Measurements from ENCODE around the gene CEACAM18.

The CEACAM18 gene

GRCh38 chr19:51480590-51480989, 2.3 kb downstream of the CEACAM18 start:
- Histone ChIP-seq H3K4me1 (ENCODE audit: insufficient read depth, insufficient read length) (no peaks in the 10 kb centered on the region), H3K9ac (ENCODE audit: insufficient read length, low read depth) (no peak overlapping the region), H3K9me3 (ENCODE audit: insufficient read depth, low read length) (no peaks in the 10 kb centered on the region), H3K27me3 (ENCODE audit: insufficient read depth, insufficient read length) (peaks cover 54% of the 10 kb centered on the region), H3K36me3 (ENCODE audit: insufficient read depth, insufficient read length, low read length) (no peaks in the 10 kb centered on the region), H3K4me3 (ENCODE audit: insufficient read length, low read depth) (no peak overlapping the region)
- no peak for TF ChIP-seq ZNF274 (IDR thresholded peaks at IDR 0.05; ENCODE audit: low read depth, low read length)
- no peak for TF ChIP-seq YY1 (IDR thresholded peaks at IDR 0.05; ENCODE audit: insufficient read depth, insufficient read length)
- TF ChIP-seq SUZ12 (IDR thresholded peaks at IDR 0.05; ENCODE audit: extremely low read depth, insufficient read depth, insufficient read length): no peak
- peak; percentile 8 for DNase-seq (ENCODE audit: low read depth, low spot score)

GRCh38 chr19:51485960-51486660, 7.8 kb downstream of the CEACAM18 start:
- Histone ChIP-seq H3K36me3 (ENCODE audit: insufficient read depth, insufficient read length, low read length) (no peaks in the 10 kb centered on the region), H3K4me3 (ENCODE audit: insufficient read length, low read depth) (no peak overlapping the region), H3K4me1 (ENCODE audit: insufficient read depth, insufficient read length) (no peaks in the 10 kb centered on the region), H3K27me3 (ENCODE audit: insufficient read depth, insufficient read length) (peaks cover 45% of the 10 kb centered on the region), H3K9me3 (ENCODE audit: insufficient read depth, low read length) (no peaks in the 10 kb centered on the region), H3K9ac (ENCODE audit: insufficient read length, low read depth) (no peak overlapping the region)
- DNase-seq (ENCODE audit: low read depth, low spot score): no peak
- TF ChIP-seq ZNF274 (IDR thresholded peaks at IDR 0.05; ENCODE audit: low read depth, low read length) (no peak), YY1 (IDR thresholded peaks at IDR 0.05; ENCODE audit: insufficient read depth, insufficient read length) (no peak), SUZ12 (IDR thresholded peaks at IDR 0.05; ENCODE audit: extremely low read depth, insufficient read depth, insufficient read length) (no peak)

GRCh38 chr19:51488491-51488890, 10.2 kb downstream of the CEACAM18 start:
- no peak for TF ChIP-seq YY1 (IDR thresholded peaks at IDR 0.05; ENCODE audit: insufficient read depth, insufficient read length)
- TF ChIP-seq SUZ12 (IDR thresholded peaks at IDR 0.05; ENCODE audit: extremely low read depth, insufficient read depth, insufficient read length): no peak
- no peak for TF ChIP-seq ZNF274 (IDR thresholded peaks at IDR 0.05; ENCODE audit: low read depth, low read length)
- H3K27me3 ChIP-seq (ENCODE audit: insufficient read depth, insufficient read length): peaks cover 38% of the 10 kb centered on the region

GRCh38 chr19:51489113-51489512, 10.8 kb downstream of the CEACAM18 start:
- H3K9ac ChIP-seq (ENCODE audit: insufficient read length, low read depth): no peak overlapping the region
- H3K4me1 ChIP-seq (ENCODE audit: insufficient read depth, insufficient read length): no peaks in the 10 kb centered on the region
- TF ChIP-seq ZNF274 (IDR thresholded peaks at IDR 0.05; ENCODE audit: low read depth, low read length): no peak
- no peak for TF ChIP-seq YY1 (IDR thresholded peaks at IDR 0.05; ENCODE audit: insufficient read depth, insufficient read length)
- TF ChIP-seq SUZ12 (IDR thresholded peaks at IDR 0.05; ENCODE audit: extremely low read depth, insufficient read depth, insufficient read length): no peak
- DNase-seq (ENCODE audit: low read depth, low spot score): no peak
- no peaks in the 10 kb centered on the region for H3K9me3 ChIP-seq (ENCODE audit: insufficient read depth, low read length)
- H3K4me3 ChIP-seq (ENCODE audit: insufficient read length, low read depth): no peak overlapping the region
- peaks cover 37% of the 10 kb centered on the region for H3K27me3 ChIP-seq (ENCODE audit: insufficient read depth, insufficient read length)
- H3K36me3 ChIP-seq (ENCODE audit: insufficient read depth, insufficient read length, low read length): no peaks in the 10 kb centered on the region

More at GRCh38 chr19:51488491-51488890, 10.2 kb downstream of the CEACAM18 start:
- H3K36me3 ChIP-seq (ENCODE audit: insufficient read depth, insufficient read length, low read length): no peaks in the 10 kb centered on the region
- no peaks in the 10 kb centered on the region for H3K9me3 ChIP-seq (ENCODE audit: insufficient read depth, low read length)
- no peak for DNase-seq (ENCODE audit: low read depth, low spot score)
- H3K4me3 ChIP-seq (ENCODE audit: insufficient read length, low read depth): no peak overlapping the region
- H3K9ac ChIP-seq (ENCODE audit: insufficient read length, low read depth): no peak overlapping the region
- no peaks in the 10 kb centered on the region for H3K4me1 ChIP-seq (ENCODE audit: insufficient read depth, insufficient read length)

- Histone ChIP-seq H3K9me3 (ENCODE audit: insufficient read depth, low read length) (no peaks in the 10 kb centered on the region), H3K36me3 (ENCODE audit: insufficient read depth, insufficient read length, low read length) (no peaks in the 10 kb centered on the region), H3K4me1 (ENCODE audit: insufficient read depth, insufficient read length) (no peaks in the 10 kb centered on the region), H3K9ac (ENCODE audit: insufficient read length, low read depth) (no peak overlapping the region), H3K4me3 (ENCODE audit: insufficient read length, low read depth) (no peak overlapping the region), H3K27me3 (ENCODE audit: insufficient read depth, insufficient read length) (peaks cover 25% of the 10 kb centered on the region)
- no peak for TF ChIP-seq YY1 (IDR thresholded peaks at IDR 0.05; ENCODE audit: insufficient read depth, insufficient read length)
- TF ChIP-seq SUZ12 (IDR thresholded peaks at IDR 0.05; ENCODE audit: extremely low read depth, insufficient read depth, insufficient read length): no peak
- TF ChIP-seq ZNF274 (IDR thresholded peaks at IDR 0.05; ENCODE audit: low read depth, low read length): no peak
- DNase-seq (ENCODE audit: low read depth, low spot score): no peak
These were observed 12.3 kb downstream of the CEACAM18 start for GRCh38 chr19:51490676-51491075.

- TF ChIP-seq YY1 (IDR thresholded peaks at IDR 0.05; ENCODE audit: insufficient read depth, insufficient read length): no peak
- Histone ChIP-seq H3K36me3 (ENCODE audit: insufficient read depth, insufficient read length, low read length) (no peaks in the 10 kb centered on the region), H3K27me3 (ENCODE audit: insufficient read depth, insufficient read length) (peaks cover 21% of the 10 kb centered on the region), H3K9me3 (ENCODE audit: insufficient read depth, low read length) (no peaks in the 10 kb centered on the region), H3K4me3 (ENCODE audit: insufficient read length, low read depth) (no peak overlapping the region), H3K9ac (ENCODE audit: insufficient read length, low read depth) (no peak overlapping the region), H3K4me1 (ENCODE audit: insufficient read depth, insufficient read length) (no peaks in the 10 kb centered on the region)
- no peak for DNase-seq (ENCODE audit: low read depth, low spot score)
These were observed 13.2 kb downstream of the CEACAM18 start for GRCh38 chr19:51491586-51491985.

- H3K27me3 ChIP-seq (ENCODE audit: insufficient read depth, insufficient read length): peaks cover 28% of the 10 kb centered on the region
- no peak for TF ChIP-seq YY1 (IDR thresholded peaks at IDR 0.05; ENCODE audit: insufficient read depth, insufficient read length)
- TF ChIP-seq SUZ12 (IDR thresholded peaks at IDR 0.05; ENCODE audit: extremely low read depth, insufficient read depth, insufficient read length): no peak
- TF ChIP-seq ZNF274 (IDR thresholded peaks at IDR 0.05; ENCODE audit: low read depth, low read length): no peak
- no peaks in the 10 kb centered on the region for H3K4me1 ChIP-seq (ENCODE audit: insufficient read depth, insufficient read length)
- no peak for DNase-seq (ENCODE audit: low read depth, low spot score)
- no peaks in the 10 kb centered on the region for H3K36me3 ChIP-seq (ENCODE audit: insufficient read depth, insufficient read length, low read length)
- H3K9ac ChIP-seq (ENCODE audit: insufficient read length, low read depth): no peak overlapping the region
- no peaks in the 10 kb centered on the region for H3K9me3 ChIP-seq (ENCODE audit: insufficient read depth, low read length)
- H3K4me3 ChIP-seq (ENCODE audit: insufficient read length, low read depth): no peak overlapping the region
These were observed 15.4 kb downstream of the CEACAM18 start for GRCh38 chr19:51493776-51494175.
